ENCODE results near the gene C9orf152. TPM values are rescaled to one million over a fixed set of nuclear protein-coding genes. Genes with fewer than 3 reads are reported as not detected.

C9orf152 gene
- total and polyA plus RNA-seq, 2 of the 13 experiments (the other 11 are each of a cell fraction or from before 2014, with no cell fraction given) = 0.24 to 0.48 TPM

DNA sequence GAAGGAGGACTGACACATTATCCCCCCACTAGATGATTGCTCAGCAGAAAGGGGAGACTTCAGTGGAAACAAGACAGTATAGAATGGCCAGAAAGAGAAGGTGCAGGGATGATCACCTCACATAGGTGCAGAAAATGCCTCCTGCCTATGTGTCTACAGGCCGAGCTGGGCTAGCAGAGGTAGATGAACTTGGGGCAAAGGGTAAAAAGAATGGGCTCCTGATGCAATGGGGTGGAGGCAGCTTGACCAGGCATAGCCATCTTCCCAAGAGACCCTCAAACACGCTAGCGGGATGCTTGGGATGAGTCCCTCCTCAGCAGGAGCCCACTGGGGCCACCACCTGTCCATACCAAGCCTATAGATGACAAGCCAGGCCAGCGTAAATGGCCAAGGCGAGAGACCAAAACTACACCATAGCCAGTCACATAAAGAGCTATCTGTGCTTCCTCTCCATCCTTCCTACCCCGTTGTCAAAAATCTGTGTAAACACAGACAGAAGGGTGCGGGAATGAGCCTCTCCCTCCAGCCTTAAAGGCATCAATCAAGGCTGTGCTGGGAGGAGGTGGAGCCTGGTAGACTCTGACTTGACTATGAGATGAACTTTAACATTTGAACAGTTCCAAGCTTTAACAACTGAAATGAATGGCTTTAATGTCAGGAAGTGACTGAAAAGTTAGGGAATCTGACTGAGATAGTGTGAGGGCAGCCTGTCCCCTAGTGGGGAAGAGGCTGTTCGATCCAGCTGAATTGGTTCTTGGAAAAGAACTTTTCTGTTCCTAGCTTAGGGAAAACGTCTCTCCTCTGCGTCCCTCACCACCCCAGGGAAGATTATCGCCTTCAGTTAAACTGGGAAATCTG, 10.4 kb downstream of the C9orf152 start (continued):
- TF ChIP-seq, protein P1, sequence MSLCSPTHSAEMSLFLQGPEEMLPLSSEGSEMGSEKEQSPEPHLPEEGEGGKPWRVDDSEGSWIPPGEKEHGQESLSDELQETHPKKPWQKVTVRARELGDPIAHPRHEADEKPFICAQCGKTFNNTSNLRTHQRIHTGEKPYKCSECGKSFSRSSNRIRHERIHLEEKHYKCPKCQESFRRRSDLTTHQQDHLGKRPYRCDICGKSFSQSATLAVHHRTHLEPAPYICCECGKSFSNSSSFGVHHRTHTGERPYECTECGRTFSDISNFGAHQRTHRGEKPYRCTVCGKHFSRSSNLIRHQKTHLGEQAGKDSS (CRISPR knock-in tag; IDR thresholded peaks at IDR 0.05; ENCODE audit: borderline replicate concordance, low read depth) = peak; percentile 56; the same call in 1 of the 2 replicates
- TF ChIP-seq HMG20A (CRISPR knock-in tag; IDR thresholded peaks at IDR 0.05; ENCODE audit: borderline replicate concordance) (peak; percentile 46; the same call in 1 of the 2 replicates), CAMTA2 (CRISPR knock-in tag; IDR thresholded peaks at IDR 0.05; ENCODE audit: borderline replicate concordance) (no peak), ZNF549 (CRISPR knock-in tag; IDR thresholded peaks at IDR 0.05) (no peak), ZMYM2 (CRISPR knock-in tag; IDR thresholded peaks at IDR 0.05) (0 out of 2 replicates have a peak, but pooled peaks have one; percentile 51), HDAC2 (CRISPR knock-in tag; IDR thresholded peaks at IDR 0.05) (peak; percentile 75; the same call in 1 of the 2 replicates), ZNF432 (CRISPR knock-in tag; IDR thresholded peaks at IDR 0.05; ENCODE audit: borderline replicate concordance) (no peak), SP4 (CRISPR knock-in tag; IDR thresholded peaks at IDR 0.05) (peak; percentile 14; the same call in 1 of the 2 replicates), ZMAT3 (CRISPR knock-in tag; conservative IDR thresholded peaks at IDR 0.05) (0 out of 2 replicates have a peak, but pooled peaks have one; percentile 23), ZZZ3 (CRISPR knock-in tag; IDR thresholded peaks at IDR 0.05; ENCODE audit: borderline replicate concordance) (no peak), KAT8 (CRISPR knock-in tag; IDR thresholded peaks at IDR 0.05) (peak; percentile 40; the same call in 1 of the 2 replicates), TARDBP (CRISPR knock-in tag; IDR thresholded peaks at IDR 0.05) (peak; percentile 31; the same call in 1 of the 2 replicates), PHF21A (CRISPR knock-in tag; IDR thresholded peaks at IDR 0.05) (peak; percentile 78), ZNF33A (CRISPR knock-in tag; IDR thresholded peaks at IDR 0.05; ENCODE audit: borderline replicate concordance) (no peak), ZSCAN31 (CRISPR knock-in tag; IDR thresholded peaks at IDR 0.05; ENCODE audit: low read depth) (0 out of 2 replicates have a peak, but pooled peaks have one; percentile 63), RCOR2 (CRISPR knock-in tag; IDR thresholded peaks at IDR 0.05) (peak; percentile 66)
- TF ChIP-seq, protein P2, sequence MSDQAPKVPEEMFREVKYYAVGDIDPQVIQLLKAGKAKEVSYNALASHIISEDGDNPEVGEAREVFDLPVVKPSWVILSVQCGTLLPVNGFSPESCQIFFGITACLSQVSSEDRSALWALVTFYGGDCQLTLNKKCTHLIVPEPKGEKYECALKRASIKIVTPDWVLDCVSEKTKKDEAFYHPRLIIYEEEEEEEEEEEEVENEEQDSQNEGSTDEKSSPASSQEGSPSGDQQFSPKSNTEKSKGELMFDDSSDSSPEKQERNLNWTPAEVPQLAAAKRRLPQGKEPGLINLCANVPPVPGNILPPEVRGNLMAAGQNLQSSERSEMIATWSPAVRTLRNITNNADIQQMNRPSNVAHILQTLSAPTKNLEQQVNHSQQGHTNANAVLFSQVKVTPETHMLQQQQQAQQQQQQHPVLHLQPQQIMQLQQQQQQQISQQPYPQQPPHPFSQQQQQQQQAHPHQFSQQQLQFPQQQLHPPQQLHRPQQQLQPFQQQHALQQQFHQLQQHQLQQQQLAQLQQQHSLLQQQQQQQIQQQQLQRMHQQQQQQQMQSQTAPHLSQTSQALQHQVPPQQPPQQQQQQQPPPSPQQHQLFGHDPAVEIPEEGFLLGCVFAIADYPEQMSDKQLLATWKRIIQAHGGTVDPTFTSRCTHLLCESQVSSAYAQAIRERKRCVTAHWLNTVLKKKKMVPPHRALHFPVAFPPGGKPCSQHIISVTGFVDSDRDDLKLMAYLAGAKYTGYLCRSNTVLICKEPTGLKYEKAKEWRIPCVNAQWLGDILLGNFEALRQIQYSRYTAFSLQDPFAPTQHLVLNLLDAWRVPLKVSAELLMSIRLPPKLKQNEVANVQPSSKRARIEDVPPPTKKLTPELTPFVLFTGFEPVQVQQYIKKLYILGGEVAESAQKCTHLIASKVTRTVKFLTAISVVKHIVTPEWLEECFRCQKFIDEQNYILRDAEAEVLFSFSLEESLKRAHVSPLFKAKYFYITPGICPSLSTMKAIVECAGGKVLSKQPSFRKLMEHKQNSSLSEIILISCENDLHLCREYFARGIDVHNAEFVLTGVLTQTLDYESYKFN (CRISPR knock-in tag; conservative IDR thresholded peaks at IDR 0.05) = peak; percentile 80
- TF ChIP-seq, protein P3, sequence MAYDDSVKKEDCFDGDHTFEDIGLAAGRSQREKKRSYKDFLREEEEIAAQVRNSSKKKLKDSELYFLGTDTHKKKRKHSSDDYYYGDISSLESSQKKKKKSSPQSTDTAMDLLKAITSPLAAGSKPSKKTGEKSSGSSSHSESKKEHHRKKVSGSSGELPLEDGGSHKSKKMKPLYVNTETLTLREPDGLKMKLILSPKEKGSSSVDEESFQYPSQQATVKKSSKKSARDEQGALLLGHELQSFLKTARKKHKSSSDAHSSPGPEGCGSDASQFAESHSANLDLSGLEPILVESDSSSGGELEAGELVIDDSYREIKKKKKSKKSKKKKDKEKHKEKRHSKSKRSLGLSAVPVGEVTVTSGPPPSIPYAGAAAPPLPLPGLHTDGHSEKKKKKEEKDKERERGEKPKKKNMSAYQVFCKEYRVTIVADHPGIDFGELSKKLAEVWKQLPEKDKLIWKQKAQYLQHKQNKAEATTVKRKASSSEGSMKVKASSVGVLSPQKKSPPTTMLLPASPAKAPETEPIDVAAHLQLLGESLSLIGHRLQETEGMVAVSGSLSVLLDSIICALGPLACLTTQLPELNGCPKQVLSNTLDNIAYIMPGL (CRISPR knock-in tag; IDR thresholded peaks at IDR 0.05; ENCODE audit: borderline replicate concordance in 1 of 2, low read depth in 1 of 2) = peak; percentile 49 to 62; a peak in 3 of 4 replicates
- TF ChIP-seq, protein P4, sequence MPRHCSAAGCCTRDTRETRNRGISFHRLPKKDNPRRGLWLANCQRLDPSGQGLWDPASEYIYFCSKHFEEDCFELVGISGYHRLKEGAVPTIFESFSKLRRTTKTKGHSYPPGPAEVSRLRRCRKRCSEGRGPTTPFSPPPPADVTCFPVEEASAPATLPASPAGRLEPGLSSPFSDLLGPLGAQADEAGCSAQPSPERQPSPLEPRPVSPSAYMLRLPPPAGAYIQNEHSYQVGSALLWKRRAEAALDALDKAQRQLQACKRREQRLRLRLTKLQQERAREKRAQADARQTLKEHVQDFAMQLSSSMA (CRISPR knock-in tag; IDR thresholded peaks at IDR 0.05) = no peak
- TF ChIP-seq, protein P5, sequence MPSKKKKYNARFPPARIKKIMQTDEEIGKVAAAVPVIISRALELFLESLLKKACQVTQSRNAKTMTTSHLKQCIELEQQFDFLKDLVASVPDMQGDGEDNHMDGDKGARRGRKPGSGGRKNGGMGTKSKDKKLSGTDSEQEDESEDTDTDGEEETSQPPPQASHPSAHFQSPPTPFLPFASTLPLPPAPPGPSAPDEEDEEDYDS (CRISPR knock-in tag; IDR thresholded peaks at IDR 0.05) = peak; percentile 56

All from HepG2 (cell line).